Activated CD4-positive, alpha-beta T cell treated with anti-CD3 and anti-CD28 coated beads, Interleukin-2, amount 50 U/mL, for 16 hours (primary cell): ENCODE measurements around the gene AGRN.
A peak's percentile ranks its signal among the peaks of the same experiment; 100 is the strongest.
"Not testable (repeated sequence)": the region's sequence is repeated elsewhere in the genome, so short reads cannot be mapped to it uniquely, and the experiment has no call there.

Experiments
- DNase-seq: peaks from one replicate; pipeline ENCODE4 v3.0.0-alpha.2; 2020

Gene AGRN

GRCh38 chr1:1021920-1022259 is 2.0 kb downstream of the AGRN start:
- no peak for DNase-seq

GRCh38 chr1:1022302-1023009 is 2.5 kb downstream of the AGRN start:
- DNase-seq: no peak

GRCh38 chr1:1023700-1024099 is 3.8 kb downstream of the AGRN start:
- no peak for DNase-seq

- DNase-seq: no peak
Measured at GRCh38 chr1:1024149-1024770, 4.3 kb downstream of the AGRN start.

- DNase-seq: no peak
Measured at GRCh38 chr1:1024771-1025699, 5.1 kb downstream of the AGRN start.

GRCh38 chr1:1025730-1026129 is 5.8 kb downstream of the AGRN start:
- DNase-seq: no peak

- no peak for DNase-seq
Measured at GRCh38 chr1:1026599-1027413, 6.9 kb downstream of the AGRN start.

- DNase-seq: no peak
Measured at GRCh38 chr1:1027791-1028190, 7.9 kb downstream of the AGRN start.

- DNase-seq: not testable (repeated sequence)
Measured at GRCh38 chr1:1030867-1031658, 11.1 kb downstream of the AGRN start.

- DNase-seq: no peak
Measured at GRCh38 chr1:1031659-1032235, 11.8 kb downstream of the AGRN start.

GRCh38 chr1:1032424-1032823 is 12.5 kb downstream of the AGRN start:
- no peak for DNase-seq

GRCh38 chr1:1033009-1033587 is 13.2 kb downstream of the AGRN start:
- DNase-seq: peak; percentile 90

- DNase-seq: no peak
Measured at GRCh38 chr1:1033731-1034438, 14.0 kb downstream of the AGRN start.

- DNase-seq: no peak
Measured at GRCh38 chr1:1034439-1034781, 14.5 kb downstream of the AGRN start.

GRCh38 chr1:1035291-1035943 is 15.5 kb downstream of the AGRN start:
- no peak for DNase-seq

GRCh38 chr1:1037366-1038327 is 17.7 kb downstream of the AGRN start:
- DNase-seq: no peak

GRCh38 chr1:1038694-1039093 is 18.8 kb downstream of the AGRN start:
- DNase-seq: no peak

GRCh38 chr1:1039145-1039910 is 19.4 kb downstream of the AGRN start:
- DNase-seq: peak; percentile 62
